ENCODE measurements around the gene C20orf173.

- no peak for TF ChIP-seq GATA3 (IDR thresholded peaks at IDR 0.05; ENCODE audit: low read depth, low read length)
- TF ChIP-seq GATA2 (IDR thresholded peaks at IDR 0.05; ENCODE audit: low read depth, low read length) = no peak
Observed at GRCh38 chr20:35515949-35516645, 13.4 kb downstream of the C20orf173 start.
